H4 (cell line): ENCODE data around the gene CYP21A2. TPM values are rescaled to one million over a fixed set of nuclear protein-coding genes. Genes with fewer than 3 reads are reported as not detected.

Experiments
- DNase-seq: peaks from one replicate; pipeline ENCODE4 v3.0.0-alpha.2; 2015; ENCODE audit warnings: low spot score
- total RNA-seq: library from RNA; depleted of rRNA; stranded (reverse); fragments of >200 nt; shearing (Covaris generic); gene quantifications from 2 replicates; pipeline ENCODE4 v1.2.3, GENCODE V29; 2014; rRNA removed

Gene CYP21A2
- total RNA-seq, 1 experiment from 2014 or later = 0.48 TPM

DNA sequence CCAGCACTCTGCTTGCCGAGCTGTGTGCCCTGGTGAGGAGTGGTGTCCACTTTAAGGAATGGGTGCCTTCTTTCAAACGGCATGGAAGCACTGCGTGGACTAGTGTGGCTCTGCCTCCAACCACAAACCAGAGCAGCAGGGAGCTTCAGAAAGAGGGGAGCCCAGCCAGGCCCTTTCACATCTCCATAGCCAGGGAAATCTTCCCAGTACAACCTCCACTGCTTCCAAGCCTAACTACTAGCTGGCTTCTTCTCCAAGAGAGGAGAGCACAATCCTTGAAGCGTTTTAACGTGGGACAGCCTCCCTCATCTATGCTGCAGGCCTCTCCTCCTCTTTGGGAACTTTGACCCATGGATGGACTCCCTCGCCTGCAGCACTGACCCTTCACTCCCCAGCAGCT lies 44.3 kb downstream of the CYP21A2 start:
- no peak for DNase-seq

DNA sequence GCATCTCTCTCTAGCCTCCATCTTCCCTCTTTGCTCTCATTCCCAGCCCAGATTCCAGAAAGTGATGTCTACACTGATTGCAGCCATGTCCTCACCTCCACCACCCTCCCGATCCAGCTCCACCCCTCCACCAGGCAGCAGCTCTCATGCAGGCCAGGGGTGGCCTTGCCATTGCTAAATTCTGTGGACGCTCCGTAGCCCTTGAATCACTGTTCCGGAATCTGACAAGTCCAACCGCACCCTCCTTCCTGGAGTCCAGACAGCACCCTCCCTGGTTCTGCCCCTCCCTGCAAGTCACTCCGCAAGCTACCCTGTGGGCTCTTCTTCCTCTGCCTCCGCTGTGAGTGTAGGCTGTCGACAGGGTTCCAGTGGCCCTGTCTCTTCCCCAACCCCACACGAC lies 44.7 kb downstream of the CYP21A2 start:
- DNase-seq = peak; percentile 34

DNA sequence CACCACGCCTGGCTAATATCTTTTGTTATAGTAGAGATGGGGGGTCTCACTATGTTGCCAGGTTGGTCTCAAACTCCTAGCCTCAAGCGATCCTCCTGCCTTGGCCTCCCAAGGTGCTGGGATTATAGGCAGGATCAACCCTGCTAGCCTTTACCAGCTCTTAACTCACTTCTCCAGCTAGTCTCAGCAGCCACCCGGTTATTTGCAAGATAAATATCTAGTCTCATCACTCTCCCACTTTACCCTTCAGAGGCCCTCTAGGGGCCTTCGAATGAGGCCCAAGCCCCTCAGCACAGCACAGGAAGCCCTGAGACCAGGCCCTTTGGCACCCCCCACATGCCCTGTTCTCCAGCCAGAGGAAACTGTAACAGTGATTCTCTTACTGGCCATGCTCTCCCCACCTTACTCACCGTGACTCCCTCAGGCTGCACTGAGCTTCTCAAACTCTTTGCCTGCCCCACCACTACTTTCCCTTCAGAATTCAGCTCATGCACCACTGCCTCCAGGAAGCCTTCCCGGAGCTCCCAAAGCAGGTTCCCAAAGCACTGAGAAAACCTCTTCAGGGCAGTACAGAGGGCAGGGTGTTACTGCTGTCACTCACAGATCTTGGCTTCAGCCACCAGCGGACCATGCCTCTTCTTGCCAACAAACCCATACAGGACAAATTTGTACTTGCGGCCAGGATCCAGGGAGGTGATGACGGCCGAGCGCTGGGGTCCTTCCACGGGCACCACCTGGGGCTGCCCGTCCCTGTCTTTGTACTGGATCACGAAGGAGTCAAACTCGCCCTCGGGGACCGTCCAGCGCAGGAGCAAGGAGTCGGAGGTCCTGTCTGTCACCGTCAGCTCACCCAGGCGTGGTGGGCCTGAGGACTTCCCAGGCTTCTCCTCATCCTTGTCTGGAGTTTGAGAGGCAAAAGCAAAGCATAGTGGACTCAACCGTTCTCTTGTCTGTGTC lies 45.9 kb downstream of the CYP21A2 start:
- DNase-seq = no peak

DNA sequence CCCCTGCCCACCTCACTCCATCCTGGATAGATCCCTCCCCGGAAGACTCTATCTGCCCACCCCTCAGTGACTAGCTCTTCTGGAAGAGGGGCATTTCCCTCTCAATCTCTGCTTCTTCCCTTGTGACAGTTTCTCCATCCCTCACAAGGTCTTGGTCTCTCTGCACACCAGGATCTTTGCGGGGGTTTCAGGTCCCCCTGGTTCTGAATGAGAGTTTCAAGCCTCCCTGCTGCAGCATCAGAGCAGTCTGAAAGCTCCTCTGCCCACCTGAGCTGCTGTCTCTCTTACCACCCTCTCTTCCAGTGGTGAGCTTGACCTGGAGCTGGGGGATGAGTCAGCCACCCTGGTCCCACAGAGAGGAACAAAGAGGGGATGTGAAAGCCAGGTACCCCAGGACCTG lies 46.6 kb downstream of the CYP21A2 start:
- no peak for DNase-seq

DNA sequence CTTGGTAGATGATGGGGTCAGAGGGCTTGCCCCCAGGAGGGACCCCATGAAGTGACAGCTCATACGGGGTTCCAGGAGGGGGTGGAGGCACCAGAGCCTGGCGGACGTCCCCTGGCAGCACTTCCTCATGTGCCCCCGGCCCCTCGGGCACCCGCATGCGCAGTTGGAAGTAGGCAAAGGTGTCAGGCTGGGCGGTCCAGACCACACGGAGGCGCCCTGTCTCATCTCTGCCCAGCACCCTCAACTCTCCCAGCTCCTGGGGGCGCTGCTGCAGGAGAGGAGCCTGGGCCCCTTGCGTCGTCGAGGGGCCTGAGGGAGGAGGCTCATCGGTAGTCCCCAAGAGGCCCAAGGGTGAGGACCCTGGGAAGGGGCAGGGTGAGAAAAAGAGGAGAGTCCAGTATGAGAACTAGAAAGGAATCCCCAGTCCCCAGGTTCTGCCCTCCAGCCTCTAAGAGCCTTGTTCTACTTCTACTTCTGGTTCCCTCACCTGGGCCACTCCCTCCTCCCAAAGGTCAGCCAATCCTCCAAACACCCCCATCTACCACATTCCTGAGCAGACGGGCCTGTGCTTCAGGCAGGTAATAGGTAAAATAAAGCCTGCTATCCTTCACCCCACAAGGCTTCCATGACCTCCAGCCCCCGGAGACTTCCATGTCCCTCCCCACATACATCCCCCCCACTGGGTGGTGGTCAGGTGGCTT lies 47.7 kb downstream of the CYP21A2 start:
- no peak for DNase-seq

DNA sequence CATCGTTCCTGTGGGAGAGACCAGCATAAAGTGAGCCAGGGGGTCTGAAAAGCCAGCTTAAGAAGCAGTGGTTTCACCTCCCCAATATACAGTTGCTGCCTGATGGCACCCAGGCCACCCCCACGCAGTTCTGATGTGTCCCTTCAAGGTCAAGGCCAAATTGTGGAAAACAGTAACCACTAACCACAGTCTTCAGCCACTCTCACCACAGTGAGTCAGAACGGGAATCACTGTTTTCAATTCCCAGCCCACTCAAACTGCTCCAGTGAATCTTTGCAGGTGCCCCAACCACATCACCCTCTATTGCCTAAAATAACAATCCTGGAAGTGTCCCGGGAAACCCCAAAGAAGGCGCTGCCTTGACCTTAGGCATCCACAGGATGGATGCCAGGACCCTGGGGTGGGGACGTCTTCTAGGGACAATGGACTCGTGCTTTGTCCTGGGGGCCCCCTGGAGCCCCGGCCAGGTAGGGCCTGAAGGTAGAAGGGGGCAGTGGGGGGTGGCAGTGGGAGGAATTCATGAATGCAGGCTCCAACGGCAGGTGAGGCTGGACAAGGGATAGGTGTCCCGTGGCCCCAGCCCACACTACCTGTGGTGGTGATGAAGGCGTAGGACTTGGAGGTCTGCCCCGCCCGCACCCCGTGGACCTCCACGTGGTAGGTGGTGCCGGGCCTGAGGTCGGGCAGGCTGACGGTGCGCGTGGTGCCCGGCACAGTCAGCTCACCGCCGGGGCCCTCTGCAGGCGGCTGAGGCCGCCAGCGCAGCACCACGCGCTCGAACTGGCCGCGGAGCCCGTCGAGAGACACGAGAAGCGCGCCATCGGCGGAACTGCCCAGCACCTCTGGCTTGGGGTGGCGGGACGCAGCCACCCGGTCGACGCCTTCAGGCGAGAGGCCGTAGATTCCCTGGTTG lies 48.7 kb downstream of the CYP21A2 start:
- DNase-seq = peak; percentile 58

DNA sequence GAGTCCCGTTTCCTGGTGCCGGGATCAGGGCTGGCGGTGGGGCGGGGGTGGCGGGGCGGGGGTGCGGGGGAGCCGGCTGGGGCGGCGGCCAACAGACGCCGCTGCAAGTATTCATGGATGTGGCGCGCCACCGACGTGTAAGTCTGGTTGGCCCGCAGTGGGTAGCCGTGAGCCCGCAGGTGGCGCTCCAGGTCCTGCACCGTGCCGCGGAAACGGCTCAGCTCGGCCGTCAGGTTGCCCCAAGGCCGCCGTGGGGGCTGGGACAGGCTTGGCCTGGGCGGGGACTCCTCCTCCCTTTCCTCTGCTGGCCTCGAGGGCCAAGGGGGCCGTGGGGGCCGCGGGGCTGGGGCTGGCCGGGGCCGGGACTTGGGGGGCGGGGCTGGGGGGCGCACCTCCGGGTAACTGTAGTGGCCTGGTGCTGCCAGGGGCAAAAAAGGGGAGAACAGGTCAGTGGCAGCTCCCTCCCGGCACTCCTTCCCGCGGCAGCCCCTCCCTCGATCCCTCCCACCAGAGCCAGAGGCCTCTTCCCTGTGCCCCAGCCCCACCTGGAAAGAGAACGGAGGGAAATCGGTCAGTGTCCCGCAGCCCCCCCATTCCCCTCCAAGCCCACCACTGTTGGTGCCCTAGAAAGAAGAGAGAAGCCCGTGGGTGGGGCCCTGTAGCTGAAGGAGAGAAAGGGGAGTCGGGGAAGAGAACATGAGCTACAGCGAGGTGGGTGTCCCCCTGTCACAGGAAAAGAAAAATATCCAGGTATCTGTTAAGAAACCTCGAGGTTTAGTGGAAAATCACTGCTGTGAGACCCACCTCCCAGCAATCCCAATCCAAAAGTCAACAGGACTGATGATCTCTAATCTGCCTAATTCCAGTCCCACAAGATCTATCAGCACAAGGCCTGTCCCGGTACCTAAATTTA lies 49.6 kb downstream of the CYP21A2 start:
- no peak for DNase-seq

DNA sequence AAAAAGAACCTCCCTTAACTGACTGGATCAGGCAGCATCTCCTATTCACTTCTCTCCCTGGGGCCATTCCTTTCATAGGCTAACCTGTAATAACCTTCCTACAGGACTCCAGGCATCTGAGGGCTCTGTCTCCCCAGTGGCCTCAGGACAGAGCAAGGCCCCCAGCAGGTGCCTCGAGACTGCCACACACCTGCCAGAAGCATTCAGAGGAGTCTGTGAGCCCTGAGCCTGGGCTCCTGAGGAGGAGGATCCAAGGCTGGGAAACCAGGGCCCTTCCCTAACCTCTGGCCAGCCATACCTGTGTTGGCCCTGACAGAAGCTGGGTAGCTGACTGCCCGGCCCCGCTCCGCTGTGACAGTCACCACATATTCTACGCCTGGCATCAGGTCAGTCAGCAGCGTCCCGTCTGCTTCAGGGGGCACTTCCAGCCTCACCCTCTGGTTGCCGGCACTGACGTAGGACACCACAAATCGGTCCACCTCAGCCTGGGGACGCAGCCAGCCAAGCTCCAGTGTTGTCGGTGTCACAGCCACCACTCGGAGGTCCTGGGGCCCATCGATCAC lies 50.4 kb downstream of the CYP21A2 start:
- DNase-seq = no peak

DNA sequence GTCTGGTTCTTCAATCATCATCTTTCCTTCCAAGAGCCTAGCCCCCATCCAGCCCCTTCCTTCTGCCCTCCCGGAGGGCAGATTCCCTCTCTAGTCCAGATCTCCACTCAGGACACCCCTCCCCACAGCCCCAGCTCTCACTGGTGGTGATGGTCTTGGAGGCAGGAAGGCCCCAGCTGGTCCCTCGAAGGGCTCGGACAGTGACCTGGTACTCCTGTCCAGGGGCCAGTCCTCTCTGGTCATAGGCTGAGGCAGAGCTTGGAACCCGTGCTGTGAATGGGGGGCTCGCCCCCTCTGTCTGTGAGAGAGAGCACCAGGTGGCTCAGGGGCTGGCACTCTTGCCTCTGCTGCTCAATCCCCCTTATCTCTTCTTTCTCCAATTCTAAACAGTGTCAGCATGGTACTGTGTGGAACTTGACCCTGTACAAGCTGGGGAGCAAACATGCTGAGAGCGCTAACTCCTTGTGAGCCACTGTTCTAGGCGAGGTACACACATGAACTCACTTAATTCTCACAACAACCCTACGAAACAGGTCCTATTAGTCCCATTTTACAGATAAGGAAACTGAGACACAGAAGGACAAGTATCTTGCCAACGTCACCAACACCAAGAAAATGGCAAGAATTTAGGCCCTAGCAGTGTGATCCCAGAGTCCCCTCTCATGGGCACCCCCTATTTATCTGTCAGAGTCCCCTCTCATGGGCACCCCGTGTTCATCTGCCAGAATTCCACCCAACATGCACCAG lies 51.0 kb downstream of the CYP21A2 start:
- no peak for DNase-seq

Other genes with a start within 250 kb of the CYP21A2 start
- 37.3 and 37.5 TPM in 2 replicates for gene VARS1, start 242.7 kb upstream of the CYP21A2 start, total RNA-seq
- 108 and 123 TPM in 2 replicates for gene LSM2, start 231.4 kb upstream of the CYP21A2 start, total RNA-seq
- gene HSPA1L, start 223.1 kb upstream of the CYP21A2 start, total RNA-seq = 0.85 and 1.0 TPM in 2 replicates
- 29.8 and 31.5 TPM in 2 replicates for gene HSPA1A, start 222.9 kb upstream of the CYP21A2 start, total RNA-seq
- 84.4 and 109 TPM in 2 replicates for gene HSPA1B, start 210.7 kb upstream of the CYP21A2 start, total RNA-seq
- gene NEU1, start 175.6 kb upstream of the CYP21A2 start, total RNA-seq = 91.5 and 101 TPM in 2 replicates
- gene SLC44A4, start 159.4 kb upstream of the CYP21A2 start, total RNA-seq = not detected in 2 replicates
- gene EHMT2, start 140.7 kb upstream of the CYP21A2 start, total RNA-seq = 44.6 and 49.6 TPM in 2 replicates
- 0.62 and 0.70 TPM in 2 replicates for gene ZBTB12, start 136.3 kb upstream of the CYP21A2 start, total RNA-seq
- 0.75 TPM in 1 of 2 replicates, not detected in the other for gene C2, start 110.7 kb upstream of the CYP21A2 start, total RNA-seq
- gene CFB, start 92.3 kb upstream of the CYP21A2 start, total RNA-seq = 1.5 and 4.3 TPM in 2 replicates
- gene NELFE, start 79.4 kb upstream of the CYP21A2 start, total RNA-seq = 140 and 141 TPM in 2 replicates
- gene SKIC2, start 79.2 kb upstream of the CYP21A2 start, total RNA-seq = 21.1 and 23.8 TPM in 2 replicates
- 11.0 and 13.5 TPM in 2 replicates for gene DXO, start 66.3 kb upstream of the CYP21A2 start, total RNA-seq
- 7.2 and 8.5 TPM in 2 replicates for gene C4A, start 56.4 kb upstream of the CYP21A2 start, total RNA-seq
- 6.5 and 10.9 TPM in 2 replicates for gene C4B, start 23.6 kb upstream of the CYP21A2 start, total RNA-seq
- gene TNXB, start 70.9 kb downstream of the CYP21A2 start, total RNA-seq = 0.06 and 0.29 TPM in 2 replicates
- 17.1 and 23.4 TPM in 2 replicates for gene ATF6B, start 89.8 kb downstream of the CYP21A2 start, total RNA-seq
- 11.7 and 14.2 TPM in 2 replicates for gene FKBPL, start 91.9 kb downstream of the CYP21A2 start, total RNA-seq
- 0.10 TPM in 1 of 2 replicates, not detected in the other for gene PRRT1, start 113.5 kb downstream of the CYP21A2 start, total RNA-seq
- 19.3 and 25.7 TPM in 2 replicates for gene PPT2, start 115.7 kb downstream of the CYP21A2 start, total RNA-seq
- 0.43 and 1.7 TPM in 2 replicates for gene EGFL8, start 126.2 kb downstream of the CYP21A2 start, total RNA-seq
- gene AGPAT1, start 137.7 kb downstream of the CYP21A2 start, total RNA-seq = 45.6 and 51.3 TPM in 2 replicates
- 55.7 and 56.9 TPM in 2 replicates for gene RNF5, start 140.0 kb downstream of the CYP21A2 start, total RNA-seq
- gene AGER, start 145.8 kb downstream of the CYP21A2 start, total RNA-seq = 0.41 TPM in 1 of 2 replicates, not detected in the other
- gene PBX2, start 151.8 kb downstream of the CYP21A2 start, total RNA-seq = 14.3 and 17.4 TPM in 2 replicates
- 3.2 and 3.9 TPM in 2 replicates for gene GPSM3, start 154.2 kb downstream of the CYP21A2 start, total RNA-seq
- gene NOTCH4, start 185.7 kb downstream of the CYP21A2 start, total RNA-seq = 0.23 and 0.43 TPM in 2 replicates